Forelimb muscle (tissue), 1 donor: ENCODE results near the gene VRK3. TPM values are rescaled to one million over a fixed set of nuclear protein-coding genes. Genes with fewer than 3 reads are reported as not detected.
"Not testable (repeated sequence)": the region's sequence is repeated elsewhere in the genome, so short reads cannot be mapped to it uniquely, and the experiment has no call there.

Experiments
- DNase-seq: peaks from one replicate; pipeline ENCODE4 v3.0.0-alpha.2; 2013; ENCODE audit warnings: low read depth
- polyA plus RNA-seq: library from polyadenylated mRNA; unstranded; fragments of 120-200 nt; gene quantifications from one replicate; pipeline ENCODE4 v1.2.1, GENCODE V29; 2013; ENCODE audit not compliant: insufficient read length

VRK3 gene
- polyA plus RNA-seq, 1 donor, result 18.1 TPM

DNA sequence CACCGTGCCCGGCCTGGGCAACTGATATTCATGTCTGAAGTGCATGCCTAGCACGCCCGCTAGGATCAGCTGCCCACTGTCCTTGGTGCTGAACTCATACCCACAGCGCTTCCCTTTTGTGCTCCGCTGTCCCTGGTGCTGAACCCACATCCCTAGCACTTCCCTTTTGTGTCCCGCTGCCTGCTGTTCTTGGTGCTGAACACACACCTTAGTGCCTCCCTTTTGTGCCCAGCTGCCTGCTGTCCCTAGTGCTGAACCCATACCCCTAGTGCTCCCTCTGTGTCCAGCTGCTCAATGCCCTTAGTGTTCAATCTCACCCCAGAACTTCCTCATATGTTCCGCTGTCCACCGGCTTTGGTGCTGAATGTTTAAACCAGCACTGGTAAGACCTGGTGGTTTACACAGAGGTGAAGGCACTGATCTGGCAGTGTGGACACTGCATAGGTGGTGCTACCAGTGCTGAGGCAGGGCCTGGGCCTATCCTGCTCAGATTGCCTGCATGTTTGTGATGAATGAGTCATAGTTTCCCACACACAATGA, 37.9 kb downstream of the VRK3 start:
- peak; percentile 76 for DNase-seq

DNA sequence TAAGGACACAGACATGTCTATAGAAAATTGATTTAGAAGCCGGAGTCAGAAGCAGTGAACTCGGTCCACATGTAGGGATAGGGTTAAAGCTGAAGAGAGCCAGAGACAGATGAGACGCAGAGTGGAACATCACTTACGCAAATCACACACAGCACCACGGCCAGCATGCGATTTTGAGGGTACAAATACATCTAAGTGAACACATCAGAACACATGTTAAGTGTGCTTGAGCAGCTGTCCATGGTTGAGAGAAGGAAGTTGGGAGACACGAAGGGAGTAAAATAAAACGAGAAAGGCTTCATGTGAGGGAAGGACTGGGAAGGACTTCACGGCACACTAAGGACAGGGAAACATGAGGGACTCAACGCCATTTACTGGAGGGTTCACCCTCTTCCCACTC, 38.8 kb downstream of the VRK3 start:
- DNase-seq, result no peak

DNA sequence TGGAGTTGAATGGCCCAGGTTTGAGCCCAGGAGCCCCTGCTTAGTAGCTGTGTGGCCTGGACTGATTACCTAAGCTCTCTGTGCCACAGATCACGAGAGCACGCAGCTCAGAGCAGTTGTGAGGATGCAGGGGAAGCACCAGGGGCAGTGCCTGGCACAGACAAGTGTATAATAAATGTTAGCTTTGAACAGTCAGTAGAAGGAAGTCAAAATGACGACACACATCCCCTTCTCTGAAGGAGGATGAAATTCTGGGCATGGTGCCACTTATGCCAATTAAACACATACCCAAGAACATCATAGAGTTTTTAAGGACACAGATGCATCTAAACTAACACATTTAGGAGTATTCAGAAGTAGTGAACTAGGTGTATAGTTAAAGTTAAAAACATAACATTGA, 39.3 kb downstream of the VRK3 start:
- DNase-seq, result no peak

DNA sequence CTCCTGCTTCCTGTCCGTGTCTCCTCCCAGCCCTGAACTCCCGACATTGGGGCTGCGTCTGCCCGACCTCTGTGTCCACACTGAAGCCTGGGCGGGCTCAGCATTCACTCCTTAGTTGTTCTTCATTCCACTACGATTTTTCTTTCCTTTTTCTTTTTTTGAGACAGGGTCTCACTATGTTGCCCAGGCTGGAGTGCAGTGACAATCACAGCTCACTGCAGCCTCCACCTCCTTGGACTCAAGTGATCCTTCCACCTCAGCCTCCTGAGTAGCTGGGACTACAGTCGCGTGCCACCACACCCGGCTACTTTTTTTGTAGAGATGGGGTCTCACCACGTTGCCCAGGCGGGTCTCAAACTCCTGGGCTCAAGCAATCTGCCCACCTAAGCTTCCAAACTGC, 40.7 kb downstream of the VRK3 start:
- DNase-seq, result no peak

DNA sequence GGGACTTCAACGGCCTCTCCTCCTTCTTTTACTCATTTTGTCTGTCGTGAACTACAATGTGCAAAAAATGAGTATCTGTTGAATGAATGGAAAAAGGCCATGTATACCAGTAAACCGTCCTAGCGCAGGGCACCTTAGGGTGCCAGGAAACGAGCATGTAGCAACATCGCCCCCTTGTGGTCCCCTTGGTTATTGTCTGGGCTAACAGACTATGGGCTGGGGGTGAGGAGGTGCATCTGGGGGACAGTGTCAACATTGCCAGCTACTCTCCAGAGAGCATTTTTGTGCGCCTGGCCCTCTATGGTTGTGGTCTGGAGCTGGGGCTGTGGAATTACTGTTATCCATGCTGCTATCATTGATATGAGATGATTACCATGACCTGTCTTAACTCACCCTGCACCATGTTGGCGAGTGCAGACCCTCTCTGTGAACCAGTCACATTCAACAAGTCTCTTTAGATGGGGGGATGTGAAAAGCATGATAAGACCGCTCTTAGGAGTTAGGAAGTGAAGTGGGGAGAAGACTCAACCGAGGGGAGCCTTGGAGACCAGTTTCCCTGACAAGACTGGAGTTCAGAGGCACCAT, 41.4 kb downstream of the VRK3 start:
- DNase-seq, result peak; percentile 19

DNA sequence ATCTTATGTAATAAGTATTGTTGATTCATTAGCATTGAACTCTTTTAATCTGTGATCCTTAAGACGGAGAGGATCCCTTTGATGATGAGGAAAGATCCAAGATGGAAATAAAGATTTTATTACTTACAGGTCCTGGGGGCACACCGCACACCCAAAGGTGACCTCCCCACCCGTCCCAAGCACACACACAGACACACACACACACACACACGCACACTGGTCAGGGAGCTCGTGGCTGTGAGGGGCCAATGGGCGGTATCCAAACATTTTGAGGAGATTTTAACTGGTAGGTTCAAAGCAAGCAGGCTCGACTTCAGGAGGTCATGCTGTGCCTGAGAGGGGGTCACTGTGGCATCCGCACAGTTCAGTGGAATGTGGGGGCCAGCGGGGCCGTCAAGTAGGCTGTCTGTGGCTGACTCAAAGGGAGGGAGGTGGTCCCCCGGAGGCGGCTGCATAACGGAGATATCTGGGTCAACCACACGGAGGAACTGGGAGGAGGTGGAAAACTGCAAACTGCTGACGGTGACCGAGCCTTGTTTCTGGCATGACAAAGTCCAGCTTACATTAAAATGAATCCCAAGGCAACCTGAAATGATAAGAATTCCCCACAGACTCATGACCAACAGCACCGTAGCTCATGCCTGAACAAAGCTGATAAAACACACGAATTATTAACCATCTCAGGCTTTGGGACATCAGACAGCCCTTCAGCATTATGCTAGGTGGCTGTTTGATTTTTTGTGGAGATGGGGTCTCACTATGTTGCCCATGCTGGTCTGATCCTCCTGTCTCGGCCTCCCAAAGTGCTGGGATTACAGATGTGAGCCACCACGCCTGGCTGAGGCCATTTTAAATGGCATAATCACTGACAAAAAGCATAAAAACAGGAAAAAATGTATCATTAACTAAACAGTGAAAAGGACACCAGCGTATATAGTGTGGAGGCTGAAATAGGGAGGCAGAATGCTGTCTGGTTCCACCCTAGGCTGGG, 43.3 kb downstream of the VRK3 start:
- DNase-seq, result no peak

DNA sequence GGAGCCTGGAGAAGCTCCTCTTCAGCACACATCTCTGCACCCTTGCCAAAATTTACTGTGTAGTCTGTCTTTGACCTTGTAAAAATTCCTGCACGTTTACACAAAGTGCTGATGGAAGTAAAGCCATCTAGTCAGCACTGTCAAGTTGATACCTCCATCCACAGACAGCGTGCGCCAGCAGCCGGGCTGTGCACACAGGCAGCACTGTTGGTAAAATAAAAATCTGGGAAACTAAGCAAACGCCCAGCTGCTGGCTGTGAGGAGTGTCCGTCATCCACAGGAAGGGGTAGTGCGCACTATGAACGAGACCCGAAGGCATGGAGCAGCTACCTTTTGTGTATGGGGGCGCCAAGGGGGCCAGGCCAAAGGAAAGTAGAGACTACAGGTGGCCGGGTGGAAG, 46.8 kb downstream of the VRK3 start:
- DNase-seq, result no peak

DNA sequence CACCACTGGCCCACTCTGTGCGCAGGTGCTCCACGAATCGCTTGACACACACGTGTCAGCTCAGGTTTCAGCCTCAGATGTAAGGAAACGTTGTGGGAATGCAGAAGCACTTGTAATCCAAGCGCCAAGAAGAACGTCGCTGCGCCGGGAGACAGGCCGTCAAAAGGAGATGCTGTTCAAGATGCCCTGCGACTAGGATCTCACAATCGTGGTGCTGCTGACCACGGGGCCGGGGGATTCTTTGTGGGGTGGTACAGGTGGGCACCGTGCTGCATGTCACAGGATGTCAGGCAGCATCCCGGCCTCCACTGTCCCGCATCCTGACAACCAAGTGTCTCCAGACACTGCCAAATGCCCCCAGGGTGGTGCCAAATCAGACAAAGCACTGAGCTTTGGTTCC, 47.3 kb downstream of the VRK3 start:
- no peak for DNase-seq

DNA sequence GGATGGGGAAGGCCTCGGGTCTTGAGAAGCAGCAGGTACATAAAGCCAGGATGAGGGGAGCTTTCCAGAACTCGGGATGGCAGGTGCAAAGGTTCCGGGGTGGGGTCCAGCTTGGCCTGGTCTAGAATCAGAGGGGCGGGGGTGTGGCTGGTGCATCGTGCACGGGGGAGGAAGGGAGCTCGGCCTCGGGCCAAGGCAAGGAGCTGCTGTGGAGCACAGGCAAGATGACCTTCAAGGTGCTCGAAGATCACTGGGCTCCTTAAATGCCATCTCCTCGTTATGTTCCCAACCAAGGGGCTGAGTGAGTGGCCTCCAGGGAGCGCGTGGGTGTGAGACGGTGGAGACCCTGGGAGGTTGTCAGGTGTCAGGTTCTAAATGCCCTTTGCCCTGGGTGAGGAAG, 48.1 kb downstream of the VRK3 start:
- no peak for DNase-seq

DNA sequence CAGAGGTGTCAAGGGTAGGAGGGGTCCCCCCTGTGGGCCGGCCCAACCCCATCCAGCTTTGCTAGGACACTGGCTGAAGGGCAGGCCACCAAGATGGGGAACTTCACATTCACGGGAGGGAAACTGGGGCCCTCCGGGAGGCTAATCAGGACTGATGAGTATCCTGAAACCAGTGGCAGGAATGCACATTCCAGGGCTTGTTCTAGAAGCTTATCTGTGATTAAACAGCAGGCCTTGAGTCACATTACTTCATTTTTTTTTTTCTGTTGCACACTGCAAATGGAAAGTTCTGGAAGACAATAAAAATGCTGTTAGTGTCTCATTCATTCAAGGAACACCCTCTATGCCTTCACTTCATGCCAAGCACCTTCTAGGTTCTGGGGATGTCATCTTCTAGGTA, 48.7 kb downstream of the VRK3 start:
- no peak for DNase-seq

DNA sequence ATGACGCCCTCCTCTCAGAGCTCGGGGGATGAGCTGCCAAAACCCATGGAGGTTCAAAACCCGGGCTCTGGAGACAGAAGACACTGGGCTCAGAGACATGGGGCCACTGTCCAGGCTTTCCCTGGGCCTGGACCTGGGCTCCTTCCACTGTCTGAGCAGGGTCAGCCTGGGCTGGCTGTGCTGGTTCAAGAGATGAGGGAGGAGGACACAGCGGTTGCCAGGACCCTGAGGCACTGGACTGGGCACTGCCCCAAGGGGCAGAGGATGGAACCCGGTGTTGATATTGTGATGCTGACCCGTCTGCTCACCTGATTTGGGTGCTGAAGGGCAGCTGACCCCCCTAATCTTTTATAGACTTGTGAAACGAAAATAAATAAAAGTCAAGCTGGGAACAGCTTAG, 50.1 kb downstream of the VRK3 start:
- no peak for DNase-seq

DNA sequence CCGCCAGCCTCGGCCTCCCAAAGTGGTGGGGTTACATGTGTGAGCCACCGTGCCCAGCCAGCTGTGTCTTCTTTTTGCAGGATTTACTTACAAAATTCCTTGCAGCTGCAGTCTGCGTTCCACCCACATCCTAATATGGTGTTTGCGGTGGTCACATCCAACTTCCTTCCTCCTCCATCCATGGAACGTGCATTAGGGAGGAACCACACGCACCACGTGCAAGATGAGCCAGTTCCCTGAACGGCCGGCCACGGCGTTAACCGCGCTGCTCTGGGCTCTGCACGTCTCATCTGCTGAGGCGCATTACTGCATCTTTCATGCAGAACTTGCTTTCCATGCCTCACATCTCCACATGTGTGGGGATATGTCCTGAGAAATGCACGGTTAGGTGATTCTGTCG, 51.2 kb downstream of the VRK3 start:
- DNase-seq, result no peak

DNA sequence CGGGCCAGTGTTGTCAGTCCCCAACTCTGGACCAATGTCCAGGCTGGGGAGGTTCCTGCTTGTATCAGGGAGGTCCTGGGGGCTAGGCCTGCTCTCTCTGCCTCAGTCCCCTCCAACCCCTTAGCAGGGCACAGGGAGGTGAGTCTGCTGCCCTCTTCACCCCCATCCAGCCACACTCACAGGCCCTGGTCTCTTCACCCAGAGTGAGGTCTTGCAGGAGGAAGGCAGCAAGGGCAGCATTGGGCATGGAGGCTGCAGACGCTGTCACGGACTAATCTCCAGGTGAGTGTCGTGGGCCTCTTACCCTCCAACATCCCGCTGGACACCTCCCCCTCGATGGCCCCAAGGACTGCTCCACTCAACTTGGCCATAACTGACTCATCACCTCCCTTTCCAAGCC, 52.3 kb downstream of the VRK3 start:
- no peak for DNase-seq

DNA sequence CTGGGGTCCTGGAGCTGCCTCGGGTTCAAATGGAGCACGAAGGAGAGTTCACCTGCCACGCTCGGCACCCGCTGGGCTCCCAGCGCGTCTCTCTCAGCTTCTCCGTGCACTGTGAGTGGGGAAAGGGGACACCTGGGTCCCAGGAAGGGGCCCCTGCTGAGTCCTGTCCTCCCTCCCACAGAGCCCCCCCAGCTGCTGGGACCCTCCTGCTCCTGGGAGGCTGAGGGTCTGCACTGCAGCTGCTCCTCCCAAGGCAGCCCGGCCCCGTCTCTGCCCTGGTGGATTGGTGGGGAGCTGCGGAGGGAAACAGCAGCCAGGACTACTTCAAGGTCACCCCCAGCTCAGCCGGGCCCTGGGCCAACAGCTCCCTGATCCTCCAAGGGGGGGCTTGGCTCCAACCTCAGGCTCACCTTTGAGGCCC, 53.2 kb downstream of the VRK3 start:
- DNase-seq, result no peak

DNA sequence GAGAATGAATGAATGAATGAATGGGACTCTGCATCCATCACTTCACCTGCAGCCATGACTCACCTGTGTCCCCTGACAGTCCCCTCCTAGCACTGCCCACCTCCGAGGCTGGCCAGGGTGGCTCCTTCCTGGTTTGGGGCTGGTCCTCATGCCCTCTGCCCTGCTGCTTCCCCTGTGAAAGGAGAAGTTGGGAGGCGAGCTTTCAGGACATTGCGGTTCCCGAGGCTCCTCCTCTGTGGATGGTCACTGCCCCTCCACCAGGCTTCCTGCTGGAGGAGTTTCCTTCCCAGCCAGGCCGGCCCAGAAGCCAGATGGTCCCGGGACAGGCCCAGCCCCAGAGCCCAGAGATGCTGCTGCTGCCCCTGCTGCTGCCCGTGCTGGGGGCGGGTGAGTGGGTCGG, 55.8 kb downstream of the VRK3 start:
- not testable (repeated sequence) for DNase-seq

DNA sequence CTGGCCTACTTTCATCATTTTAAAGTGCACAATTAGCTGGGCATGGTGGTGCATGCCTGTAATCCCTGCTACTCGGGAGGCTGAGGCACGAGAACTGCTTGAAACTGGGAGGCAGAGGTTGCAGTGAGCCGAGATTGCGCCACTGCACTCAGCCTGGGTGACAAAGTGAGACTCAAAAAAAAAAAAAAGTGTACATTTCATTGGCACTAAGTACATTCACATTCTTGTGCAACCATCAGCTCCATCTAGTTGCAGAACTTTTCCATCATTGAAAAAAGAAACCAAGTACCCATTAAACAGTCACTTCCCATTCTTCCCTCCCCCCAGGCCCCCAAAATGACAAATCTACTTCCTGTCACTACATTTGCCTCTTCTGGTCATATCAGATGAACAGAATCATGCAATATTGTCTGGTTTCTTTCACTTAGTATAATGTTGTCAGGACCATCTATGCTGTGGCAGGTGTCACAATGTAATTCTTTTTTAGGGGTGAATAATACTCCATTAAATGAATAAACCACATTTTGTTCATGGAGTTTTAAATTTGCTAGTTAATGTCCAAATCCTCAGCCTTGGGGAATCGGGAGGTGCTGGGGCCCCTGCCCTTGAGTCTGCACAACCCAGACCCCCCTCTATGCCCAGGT, 56.8 kb downstream of the VRK3 start:
- no peak for DNase-seq

DNA sequence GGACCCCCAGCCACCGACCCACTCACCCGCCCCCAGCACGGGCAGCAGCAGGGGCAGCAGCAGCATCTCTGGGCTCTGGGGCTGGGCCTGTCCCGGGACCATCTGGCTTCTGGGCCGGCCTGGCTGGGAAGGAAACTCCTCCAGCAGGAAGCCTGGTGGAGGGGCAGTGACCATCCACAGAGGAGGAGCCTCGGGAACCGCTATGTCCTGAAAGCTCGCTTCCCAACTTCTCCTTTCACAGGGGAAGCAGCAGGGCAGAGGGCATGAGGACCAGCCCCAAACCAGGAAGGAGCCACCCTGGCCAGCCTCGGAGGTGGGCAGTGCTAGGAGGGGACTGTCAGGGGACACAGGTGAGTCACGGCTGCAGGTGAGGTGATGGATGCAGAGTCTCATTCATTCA, 64.2 kb downstream of the VRK3 start, which contains the start of gene SIGLEC11:
TSS of gene SIGLEC11 (minus strand) at position 193 of the 400 bp plus-strand sequence. CDS start at position 102, 91 bp downstream.
- not testable (repeated sequence) for DNase-seq

DNA sequence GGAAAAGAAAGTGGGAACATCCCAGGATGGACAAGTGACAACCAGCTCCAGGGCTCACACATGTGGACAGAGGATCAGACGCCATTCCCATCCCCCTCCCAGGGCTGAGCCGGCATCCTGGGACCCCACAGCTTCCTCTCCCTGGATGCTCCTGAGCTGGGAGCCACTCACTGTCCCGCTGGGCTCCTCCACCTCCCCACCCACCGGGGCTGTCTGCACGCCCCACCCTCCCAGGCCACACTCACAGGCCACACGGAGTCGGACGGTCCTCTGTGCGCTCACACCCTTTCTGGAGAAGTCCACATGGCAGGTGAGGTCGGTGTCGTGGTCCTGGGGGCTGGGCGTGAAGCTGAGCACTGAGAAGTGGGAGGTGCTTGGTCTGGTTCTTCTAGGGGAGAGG, 65.3 kb downstream of the VRK3 start:
- not testable (repeated sequence) for DNase-seq

DNA sequence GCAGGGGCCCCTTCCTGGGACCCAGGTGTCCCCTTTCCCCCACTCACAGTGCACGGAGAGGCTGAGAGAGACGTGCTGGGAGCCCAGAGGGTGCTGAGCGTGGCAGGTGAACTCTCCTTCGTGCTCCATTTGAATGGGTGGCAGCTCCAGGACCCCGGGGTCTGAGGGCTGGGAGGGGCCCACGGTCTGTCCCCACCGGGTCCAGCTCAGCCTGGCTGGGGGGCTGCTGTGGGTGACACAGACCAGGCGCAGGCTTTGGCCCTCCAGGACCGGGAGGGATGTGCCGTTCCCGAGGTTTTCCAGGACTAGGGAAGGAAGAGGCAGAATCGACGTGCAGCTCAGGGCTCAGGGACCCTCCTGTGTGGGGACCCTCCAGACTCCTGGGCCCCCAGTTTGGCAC, 66.6 kb downstream of the VRK3 start:
- DNase-seq, result not testable (repeated sequence)

DNA sequence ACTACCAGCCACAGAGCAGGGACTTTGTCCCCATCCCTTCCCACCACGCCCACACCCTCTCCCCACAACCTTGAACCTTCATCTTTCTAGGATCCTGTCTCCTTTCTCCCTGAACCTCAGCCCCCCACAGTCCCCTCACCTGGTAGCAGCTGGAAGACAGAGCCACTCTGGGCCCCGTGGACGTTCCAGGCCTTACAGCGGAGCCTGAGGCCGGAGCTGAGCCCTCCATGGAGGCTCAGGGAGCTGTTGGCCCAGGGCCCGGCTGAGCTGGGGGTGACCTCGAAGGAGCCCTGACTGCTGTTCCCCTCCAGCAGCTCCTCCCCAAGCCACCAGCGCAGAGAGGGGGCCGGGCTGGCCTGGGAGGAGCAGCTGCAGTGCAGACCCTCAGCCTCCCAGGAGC, 67.0 kb downstream of the VRK3 start:
- DNase-seq, result not testable (repeated sequence)

DNA sequence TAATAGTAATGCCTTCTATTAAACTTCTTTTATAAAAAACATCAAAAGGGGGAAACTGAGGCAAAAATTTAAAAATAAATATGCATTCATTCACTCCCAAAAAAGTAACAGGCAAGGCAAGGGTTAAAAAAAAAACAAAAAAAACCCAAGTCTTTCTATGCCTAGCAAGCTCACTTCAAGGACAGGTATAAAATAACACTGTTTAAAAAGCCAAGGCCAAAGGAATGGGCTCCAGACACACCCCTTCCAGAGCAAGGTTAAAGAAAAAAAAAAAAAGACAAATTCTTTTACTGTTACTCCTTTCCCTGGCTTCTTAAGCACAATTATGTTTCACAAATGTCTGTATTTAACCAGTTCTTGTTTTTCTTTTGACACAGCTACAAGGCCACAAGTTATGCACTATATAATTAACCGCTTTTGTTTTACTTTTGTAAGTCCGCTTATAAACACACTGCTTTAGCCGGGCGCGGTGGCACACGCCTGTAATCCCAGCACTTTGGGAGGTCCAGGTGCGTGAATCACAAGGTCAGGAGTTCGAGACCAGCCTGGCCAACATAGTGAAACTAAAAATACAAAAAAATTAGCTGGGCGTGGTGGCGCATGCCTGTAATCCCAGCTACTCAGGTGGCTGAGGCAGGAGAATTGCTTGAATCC, 67.8 kb downstream of the VRK3 start:
- no peak for DNase-seq

DNA sequence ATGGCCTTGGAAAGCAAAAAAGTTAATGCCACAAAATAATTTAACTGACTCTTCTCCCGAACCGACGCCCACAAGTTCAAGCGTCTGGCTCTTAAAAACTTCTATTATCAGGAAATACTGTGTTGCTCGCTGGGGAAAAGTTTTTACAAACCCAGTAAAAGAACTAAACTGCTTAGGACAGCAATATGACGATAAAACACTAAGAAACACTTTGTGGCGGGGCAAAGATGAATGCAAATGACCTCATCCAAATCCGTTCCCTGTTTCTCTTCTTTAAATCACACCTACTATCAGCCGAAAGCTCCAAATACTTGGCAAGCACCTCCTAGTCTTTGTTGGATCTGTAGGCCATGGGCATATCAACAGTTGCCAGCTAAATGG, 69.1 kb downstream of the VRK3 start:
- DNase-seq, result no peak
